SH-SY5Y (cell line): ENCODE data around the gene NUDT1.

Experiments
- GATA2 ChIP-seq: IDR thresholded peaks from 2 replicates; pipeline ENCODE4 v1.6.1; 2011; ENCODE audit warnings: mild to moderate bottlenecking, low read depth, low read length
- GATA3 ChIP-seq: IDR thresholded peaks from 2 replicates; pipeline ENCODE4 v1.6.1; 2011; ENCODE audit warnings: low read depth, mild to moderate bottlenecking, low read length, moderate library complexity

The NUDT1 gene

DNA sequence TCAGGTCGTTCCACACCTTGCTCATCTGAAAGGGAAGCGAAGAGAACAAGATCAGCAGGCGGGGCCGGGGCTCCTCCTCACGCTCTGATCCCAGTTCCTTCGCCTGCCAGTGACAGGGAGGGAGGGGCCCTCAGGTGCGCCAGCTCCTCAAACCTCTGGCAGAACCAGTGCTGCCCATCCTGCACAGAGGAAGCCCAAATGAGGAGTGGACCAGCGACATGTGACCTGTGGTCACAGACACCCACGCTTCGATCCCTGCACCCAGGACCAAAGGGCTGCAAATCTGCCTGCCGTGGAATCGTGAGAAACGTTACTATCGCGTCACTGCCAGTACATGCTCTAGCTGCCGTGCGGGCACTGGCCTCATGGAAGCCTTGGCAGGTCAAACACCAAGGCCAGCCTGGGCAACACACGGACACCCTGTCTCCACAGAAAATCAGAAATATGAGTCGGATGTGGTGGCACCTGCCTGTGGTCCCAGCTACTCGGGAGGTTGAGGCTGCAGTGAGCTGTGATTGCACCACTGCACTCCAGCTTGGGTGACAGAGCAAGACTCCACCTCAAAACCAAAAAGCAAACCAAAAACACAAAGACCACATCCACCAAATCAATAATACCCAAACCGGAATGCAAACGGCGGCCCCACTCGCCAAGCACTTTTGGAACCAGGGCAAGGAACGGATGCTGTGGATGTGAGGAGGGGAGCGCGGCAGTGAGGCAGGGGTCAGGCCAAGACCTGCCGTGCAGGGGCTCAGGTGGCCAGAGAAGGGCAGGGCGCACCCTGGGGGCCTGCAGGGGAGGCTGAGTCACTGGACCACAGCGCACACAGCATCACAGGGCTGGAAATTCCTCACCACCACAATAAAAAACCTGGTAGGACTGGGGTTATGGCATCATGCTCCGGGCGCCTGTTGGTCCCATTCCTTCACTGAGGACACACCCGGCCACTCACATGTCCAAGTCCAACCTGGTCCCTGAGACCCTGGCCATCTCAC lies 13.4 kb downstream of the NUDT1 start:
- TF ChIP-seq GATA3, result no peak
- no peak for TF ChIP-seq GATA2

DNA sequence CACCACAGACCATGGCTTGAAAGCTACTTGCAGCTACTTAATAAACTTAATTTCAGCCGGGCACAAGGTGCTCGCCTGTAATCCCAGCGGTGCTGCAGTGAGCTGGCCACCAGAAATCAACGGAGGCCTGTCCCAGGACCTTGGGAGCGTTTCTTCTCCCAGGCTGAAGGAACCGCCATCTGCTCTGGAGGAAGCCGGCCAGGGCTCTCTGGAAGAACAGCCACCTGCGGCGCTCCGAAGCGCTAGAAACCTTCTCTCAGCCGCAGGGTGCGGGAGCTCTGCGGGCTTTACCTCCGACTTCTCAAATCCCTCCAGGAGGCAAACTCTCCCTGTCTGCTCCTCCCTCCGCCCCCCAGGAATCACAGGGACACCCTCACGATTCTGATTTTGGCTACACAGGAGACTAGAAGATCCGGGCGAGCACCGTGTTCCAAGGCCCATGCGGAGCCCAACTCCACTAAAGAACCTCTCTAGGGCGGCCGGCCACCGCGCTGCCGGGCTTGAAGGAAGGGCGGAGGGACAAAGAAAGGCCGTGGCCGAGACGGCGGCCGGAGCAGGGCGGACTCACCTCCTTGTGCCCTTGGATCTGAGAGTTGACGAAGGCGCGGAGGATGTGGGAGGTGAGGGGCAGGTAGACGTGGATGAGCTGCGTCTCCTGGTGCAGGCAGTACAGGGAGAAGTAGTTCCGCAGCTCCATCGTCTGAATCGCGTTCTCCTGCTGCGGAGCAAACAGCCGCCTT lies 14.4 kb downstream of the NUDT1 start:
- TF ChIP-seq GATA3 (no peak), GATA2 (no peak)

DNA sequence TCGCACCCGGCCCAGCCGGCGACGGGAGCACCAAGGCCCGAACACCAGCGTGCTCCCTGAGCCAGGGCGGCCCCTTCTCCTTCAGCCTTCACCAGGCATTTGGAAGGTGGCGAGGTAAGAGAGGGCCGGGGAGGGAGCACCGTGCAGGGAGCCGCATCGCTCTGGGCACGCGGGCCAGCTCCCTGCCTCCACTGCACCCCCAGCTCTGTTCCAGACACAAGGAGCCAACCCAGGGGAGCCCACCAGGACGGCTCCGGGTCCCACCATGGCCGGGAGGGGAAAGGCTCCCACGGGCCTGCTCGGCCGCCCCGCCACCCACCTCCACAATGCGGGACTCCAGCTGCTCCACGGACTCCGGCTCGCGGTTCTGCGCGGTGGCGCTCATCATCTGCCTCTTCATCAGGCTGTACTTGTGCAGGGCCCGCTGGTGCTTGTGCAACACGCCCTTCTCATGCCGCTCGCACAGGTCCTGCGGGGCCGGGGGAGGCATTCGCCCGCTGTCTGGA lies 15.1 kb downstream of the NUDT1 start:
- TF ChIP-seq GATA2, result no peak
- no peak for TF ChIP-seq GATA3

DNA sequence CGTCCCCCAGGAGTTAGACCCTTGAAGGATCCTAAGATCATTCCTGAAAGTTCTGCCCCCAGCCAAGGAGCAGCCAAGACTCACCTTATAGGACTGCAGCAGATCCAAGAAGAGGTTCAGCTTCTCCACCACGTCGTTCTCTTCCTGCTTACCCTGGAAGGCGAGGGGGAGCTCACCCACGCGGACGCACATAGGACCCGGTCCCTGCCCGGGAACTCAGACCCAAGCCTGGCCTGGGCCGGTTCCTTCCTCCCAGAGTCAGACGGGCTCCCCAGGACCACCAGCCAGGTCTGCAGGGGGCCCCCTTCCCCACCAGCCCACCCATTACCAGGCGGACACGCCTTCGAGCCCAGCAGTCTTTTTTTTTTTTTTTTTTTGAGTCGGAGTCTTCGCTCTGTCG lies 15.6 kb downstream of the NUDT1 start:
- TF ChIP-seq GATA3, result no peak
- TF ChIP-seq GATA2, result no peak

DNA sequence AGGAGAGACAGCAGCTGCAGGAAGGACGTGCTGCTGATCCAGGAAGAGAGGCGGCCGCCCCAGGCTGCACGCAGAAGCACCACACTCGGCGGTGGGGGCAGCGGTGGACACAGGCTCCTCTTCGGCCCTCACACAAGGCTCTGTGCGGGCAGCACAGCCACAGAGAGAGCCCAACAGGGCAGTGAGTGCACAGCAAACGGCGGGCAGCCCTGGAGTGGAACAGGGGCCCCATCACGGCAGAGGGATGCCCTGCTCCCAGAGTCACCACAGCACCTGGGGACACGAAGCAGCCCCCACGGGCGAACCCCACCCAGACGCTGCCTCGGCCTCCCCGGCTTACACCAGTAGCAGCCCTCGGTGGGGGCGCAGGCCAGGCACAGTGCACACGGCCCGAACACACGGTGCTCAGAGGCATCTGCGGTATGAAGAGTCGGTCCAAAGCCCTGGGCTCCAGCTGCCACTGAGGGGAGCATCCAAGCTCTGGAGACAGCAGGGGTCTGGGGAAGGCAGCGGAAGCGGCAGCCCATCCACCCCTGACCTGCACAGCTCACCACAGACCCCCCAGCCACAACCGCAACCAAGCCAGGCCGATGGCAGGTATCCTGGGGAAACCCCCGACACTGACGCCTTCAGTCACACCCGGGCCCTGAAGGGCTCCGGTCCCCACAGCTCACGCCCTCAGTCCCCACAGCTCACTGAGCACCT lies 16.8 kb downstream of the NUDT1 start:
- TF ChIP-seq GATA2 (no peak), GATA3 (no peak)

DNA sequence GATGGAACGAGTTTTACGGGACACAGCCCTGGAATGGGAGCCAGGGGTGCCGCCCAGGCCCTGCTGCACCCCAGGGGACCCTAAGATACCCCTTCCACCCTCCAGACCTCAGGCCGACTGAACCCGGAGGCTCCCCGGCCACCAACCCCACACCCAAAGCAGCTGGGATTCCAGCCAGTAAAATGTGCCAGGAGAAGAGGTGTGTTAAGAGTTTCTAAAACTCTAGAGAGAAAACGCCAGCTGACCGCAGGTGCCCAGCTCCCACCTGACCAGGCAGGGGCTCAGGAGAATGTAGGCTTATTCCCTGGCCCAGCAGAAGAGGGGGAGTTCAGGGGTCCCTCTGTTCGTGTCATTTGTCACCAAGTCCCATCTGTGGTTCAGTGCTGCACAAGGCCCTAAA lies 17.5 kb downstream of the NUDT1 start:
- no peak for TF ChIP-seq GATA3
- no peak for TF ChIP-seq GATA2

DNA sequence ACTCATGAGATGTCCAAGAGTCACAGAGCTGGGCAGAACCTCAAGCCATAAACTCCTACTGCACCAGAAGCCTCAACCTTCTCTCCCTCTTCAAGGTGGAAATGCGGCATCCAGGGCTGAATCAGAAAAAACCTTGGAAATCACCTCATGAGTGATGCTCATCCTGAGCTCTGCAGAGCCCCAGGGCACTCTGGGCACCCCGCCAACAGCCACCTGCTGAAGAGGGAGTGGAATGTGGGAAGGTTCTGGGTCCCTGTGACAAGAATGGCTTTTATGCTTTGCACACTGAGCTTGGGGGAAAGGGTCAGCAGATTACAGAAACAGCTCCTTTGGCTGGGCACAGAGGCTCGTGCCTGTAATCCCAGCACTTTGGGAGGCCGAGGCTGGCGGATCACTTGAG lies 18.8 kb downstream of the NUDT1 start:
- TF ChIP-seq GATA3 (no peak), GATA2 (no peak)

DNA sequence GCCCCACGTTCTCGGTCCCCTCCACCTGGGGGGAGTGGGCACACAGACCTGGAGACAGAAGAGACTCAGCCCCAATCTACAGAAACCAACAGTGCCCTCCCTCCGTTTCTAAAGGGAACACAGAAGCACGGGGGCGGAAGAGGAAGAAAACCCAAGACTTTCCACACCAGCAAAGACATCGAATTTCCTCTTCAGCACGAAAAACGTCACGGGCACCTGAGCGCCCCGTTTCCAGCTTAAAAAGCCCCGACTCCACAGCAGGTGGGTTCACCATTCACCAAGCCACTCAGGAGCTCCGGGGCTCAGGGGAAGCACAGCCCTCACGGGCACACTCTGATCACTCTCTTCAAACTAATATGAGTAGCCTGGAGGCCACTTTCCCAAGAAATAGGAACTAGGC lies 19.6 kb downstream of the NUDT1 start:
- TF ChIP-seq GATA3 (no peak), GATA2 (no peak)

DNA sequence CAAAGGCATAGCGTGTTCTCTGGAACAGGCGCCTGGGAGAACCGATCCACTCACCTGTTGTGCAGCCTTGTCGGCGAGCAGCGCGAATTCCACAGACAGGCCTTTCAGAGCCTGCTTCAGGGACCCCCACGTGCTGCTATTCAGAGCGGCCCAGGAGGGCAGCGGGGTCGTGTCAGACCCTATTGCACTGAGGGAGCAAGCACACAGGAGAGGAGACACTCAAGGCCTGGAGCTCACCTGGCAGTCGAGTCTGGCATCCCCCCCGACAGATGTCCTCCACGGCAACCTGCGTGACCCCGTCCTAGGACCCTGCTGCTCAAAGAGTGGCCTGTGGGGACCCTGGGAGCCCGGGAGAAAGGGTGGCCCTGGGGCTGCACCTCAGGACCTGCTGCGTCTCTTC lies 21.1 kb downstream of the NUDT1 start:
- TF ChIP-seq GATA2, result no peak
- no peak for TF ChIP-seq GATA3

DNA sequence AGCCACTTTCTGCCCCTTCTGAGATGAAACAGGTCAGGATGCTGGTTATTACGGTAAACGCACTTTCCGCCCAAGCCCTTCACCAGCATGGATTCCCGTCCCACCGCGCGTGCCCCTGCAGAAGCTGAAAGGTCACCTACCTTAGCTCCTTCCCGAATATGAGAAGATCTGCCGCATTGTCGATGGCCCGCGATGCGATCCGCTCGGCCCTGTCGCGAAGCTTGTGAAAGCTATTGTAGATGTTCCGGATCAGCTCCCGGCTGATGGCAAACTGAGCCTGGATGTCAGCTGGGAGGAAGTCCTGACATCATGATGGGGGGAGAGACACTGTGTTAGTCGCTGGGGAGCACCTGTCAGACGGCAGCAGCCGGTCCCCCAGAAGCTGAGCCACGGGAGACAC lies 22.1 kb downstream of the NUDT1 start:
- no peak for TF ChIP-seq GATA2
- TF ChIP-seq GATA3, result no peak

DNA sequence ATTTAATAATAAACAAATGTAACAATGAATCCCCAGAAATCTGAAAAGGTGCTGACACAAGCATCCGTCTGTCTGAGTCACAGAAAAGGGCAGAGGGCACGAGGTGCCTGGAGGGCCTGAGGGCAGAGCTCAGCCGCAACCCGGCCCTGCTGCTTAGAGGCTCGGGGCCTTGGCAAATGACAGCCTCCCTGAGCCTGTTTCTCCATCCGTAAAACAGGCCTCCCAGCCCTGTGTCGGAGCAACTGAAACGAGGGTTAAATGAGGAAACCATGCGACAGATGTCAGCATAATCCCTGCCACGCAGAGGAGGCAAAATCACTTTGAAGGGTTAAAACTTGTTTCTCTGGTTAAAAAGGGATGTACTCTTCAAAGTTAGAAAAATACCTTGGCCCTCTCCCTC lies 24.9 kb downstream of the NUDT1 start:
- TF ChIP-seq GATA2, result no peak
- TF ChIP-seq GATA3, result no peak

DNA sequence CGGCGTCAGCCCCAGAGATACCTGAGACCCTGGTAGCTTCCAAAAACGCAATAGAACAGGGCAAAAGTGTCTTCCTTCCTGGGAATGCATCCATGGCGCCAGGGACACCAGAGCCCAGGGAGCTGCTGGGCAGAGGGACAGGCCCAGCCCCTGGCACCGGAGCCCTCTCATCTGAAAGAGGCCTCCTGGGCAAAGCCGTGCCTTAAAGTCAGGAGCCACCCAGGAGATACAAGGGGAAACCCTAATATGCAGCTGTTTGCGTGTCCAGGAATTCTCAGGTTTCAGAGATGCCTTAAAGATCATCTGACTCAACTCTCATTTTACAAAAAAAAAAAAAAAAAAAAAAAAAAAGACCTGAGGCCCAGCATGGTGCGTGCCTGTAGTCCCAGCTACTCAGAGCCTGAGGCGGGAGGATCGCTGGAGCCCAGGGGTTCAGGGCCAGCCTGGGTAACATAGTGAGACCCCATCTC lies 28.0 kb downstream of the NUDT1 start:
- TF ChIP-seq GATA3, result no peak
- TF ChIP-seq GATA2, result no peak

DNA sequence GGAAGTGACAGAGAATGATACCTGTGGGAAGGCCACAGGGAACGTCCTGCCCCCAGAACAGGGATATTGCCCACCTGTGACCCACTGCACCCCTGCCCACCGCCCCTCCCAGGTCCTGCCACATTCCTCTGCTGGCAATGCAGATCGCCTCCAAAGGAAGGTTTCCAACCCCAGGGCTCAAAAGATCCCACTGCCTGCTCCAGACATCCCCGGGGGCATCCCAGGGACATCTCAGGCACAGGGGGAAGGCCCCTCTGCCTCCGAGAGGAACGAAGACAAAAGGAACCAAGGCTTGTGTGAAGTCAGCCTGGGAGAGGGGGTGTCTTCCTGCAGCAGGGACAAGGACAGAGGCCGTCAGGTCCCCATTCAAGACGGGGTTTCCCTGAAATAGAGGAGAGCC lies 28.5 kb downstream of the NUDT1 start:
- no peak for TF ChIP-seq GATA2
- no peak for TF ChIP-seq GATA3

DNA sequence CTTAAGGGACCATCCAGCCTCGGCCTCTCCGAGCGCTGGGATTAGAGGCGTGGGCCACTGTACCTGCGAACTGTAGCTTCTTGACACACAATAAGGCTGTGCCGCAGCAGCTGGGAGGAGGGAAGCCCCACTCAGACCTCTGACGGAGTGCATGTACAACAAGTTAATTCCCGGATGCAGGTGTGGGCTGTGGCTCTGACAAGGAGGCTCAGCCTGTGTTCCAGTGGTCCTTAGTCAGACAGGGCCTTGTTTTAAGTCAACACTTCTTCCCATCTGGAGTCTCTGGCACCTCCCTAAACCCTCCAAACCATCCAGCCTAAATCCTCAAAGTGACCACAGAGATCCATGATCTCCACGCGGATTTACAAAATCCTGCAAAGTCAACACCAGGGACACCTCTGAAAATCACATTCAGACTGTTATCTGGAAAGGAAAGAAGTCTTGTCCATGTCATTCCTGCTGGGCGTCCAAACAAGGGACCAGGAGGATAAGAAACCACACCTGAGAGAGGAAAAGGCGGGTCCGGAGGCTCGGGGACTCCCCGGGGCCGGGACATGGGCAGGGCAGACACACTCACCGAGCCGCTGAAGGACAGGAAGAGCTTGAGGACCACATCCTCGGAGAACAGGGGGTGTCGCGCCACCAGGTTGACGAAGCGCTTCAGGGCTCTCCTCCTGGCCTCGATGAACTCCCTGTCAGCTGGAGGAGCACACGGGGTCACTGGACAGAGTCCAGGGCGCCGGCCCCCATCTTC lies 29.4 kb downstream of the NUDT1 start:
- TF ChIP-seq GATA3 (no peak), GATA2 (no peak)
